Gastrocnemius medialis (tissue), 4 donors: ENCODE measurements around the gene C5orf24.
"Not testable (repeated sequence)": the region's sequence is repeated elsewhere in the genome, so short reads cannot be mapped to it uniquely, and the experiment has no call there.

ENCODE experiments used
- POLR2A ChIP-seq, 2 donors: fragments of 450-650 bp; IDR thresholded peaks; one replicate each; pipeline ENCODE4 v1.6.1; 2017; ENCODE audit warnings: antibody characterized with exemption in 2 of 2, mild to moderate bottlenecking in 2 of 2, moderate library complexity in 2 of 2
- TF ChIP-seq, protein P1 (sequence below), 5 experiments: fragments of 450-650 bp in 3 of 5; fragments of 200-600 bp in 2 of 5; sonication (generic) in 2 of 5; IDR thresholded peaks in 4 of 5; conservative IDR thresholded peaks in 1 of 5; 1 replicate in 4 of 5; 2 replicates in 1 of 5; pipeline ENCODE4 v1.5.1; 2016 to 2019; ENCODE audit warnings: antibody characterized with exemption in 5 of 5, mild to moderate bottlenecking in 3 of 5, moderate library complexity in 3 of 5

DNA sequence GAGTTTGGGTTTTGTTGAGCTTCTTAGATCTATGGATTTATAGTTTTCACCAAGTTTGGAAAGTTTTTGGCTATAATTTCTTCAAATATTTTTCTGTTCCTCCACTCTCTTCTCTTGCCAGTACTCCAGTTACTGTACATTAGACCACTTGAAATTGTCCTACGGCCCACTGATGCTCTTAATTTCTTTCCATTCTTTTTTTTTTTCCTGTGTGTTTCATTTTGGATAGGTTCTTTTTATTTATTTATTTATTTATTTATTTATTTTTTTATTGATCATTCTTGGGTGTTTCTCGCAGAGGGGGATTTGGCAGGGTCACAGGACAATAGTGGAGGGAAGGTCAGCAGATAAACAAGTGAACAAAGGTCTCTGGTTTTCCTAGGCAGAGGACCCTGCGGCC lies 35.2 kb downstream of the C5orf24 start:
- TF ChIP-seq, protein P1, sequence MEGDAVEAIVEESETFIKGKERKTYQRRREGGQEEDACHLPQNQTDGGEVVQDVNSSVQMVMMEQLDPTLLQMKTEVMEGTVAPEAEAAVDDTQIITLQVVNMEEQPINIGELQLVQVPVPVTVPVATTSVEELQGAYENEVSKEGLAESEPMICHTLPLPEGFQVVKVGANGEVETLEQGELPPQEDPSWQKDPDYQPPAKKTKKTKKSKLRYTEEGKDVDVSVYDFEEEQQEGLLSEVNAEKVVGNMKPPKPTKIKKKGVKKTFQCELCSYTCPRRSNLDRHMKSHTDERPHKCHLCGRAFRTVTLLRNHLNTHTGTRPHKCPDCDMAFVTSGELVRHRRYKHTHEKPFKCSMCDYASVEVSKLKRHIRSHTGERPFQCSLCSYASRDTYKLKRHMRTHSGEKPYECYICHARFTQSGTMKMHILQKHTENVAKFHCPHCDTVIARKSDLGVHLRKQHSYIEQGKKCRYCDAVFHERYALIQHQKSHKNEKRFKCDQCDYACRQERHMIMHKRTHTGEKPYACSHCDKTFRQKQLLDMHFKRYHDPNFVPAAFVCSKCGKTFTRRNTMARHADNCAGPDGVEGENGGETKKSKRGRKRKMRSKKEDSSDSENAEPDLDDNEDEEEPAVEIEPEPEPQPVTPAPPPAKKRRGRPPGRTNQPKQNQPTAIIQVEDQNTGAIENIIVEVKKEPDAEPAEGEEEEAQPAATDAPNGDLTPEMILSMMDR (IDR thresholded peaks at IDR 0.05 in 4 of 5, conservative IDR thresholded peaks at IDR 0.05 in 1 of 5): not testable (repeated sequence)
- not testable (repeated sequence) for TF ChIP-seq POLR2A (IDR thresholded peaks at IDR 0.05)
